Globus pallidus (tissue), 1 donor: ENCODE data around the gene PDGFRB.

Source experiments
- DNase-seq: peaks from one replicate; pipeline ENCODE4 v3.0.0-alpha.2; 2015; ENCODE audit warnings: low spot score

PDGFRB gene

GRCh38 chr5:150065886-150066285 is 89.8 kb downstream of the PDGFRB start:
- no peak for DNase-seq

- DNase-seq = peak; percentile 38
These were observed 90.3 kb downstream of the PDGFRB start for GRCh38 chr5:150065346-150065745.

GRCh38 chr5:150064681-150065220 is 90.9 kb downstream of the PDGFRB start:
- DNase-seq = no peak
